Endodermal cell (in vitro differentiated cells): ENCODE results near the gene OR2D2. TPM values are rescaled to one million over a fixed set of nuclear protein-coding genes. Genes with fewer than 3 reads are reported as not detected.

ENCODE experiments used
- DNase-seq: peaks from one replicate; pipeline ENCODE4 v3.0.0-alpha.2; 2017
- H3K27ac ChIP-seq: 2 replicates; pipeline ENCODE4 v1.5.1; 2013; ENCODE audit warnings: mild to moderate bottlenecking, low read depth, low read length, moderate library complexity
- H3K27me3 ChIP-seq: 2 replicates; pipeline ENCODE4 v1.6.1; 2013; ENCODE audit warnings: mild to moderate bottlenecking, low read length, moderate library complexity; ENCODE audit not compliant: insufficient read depth, control insufficient read depth, poor library complexity, severe bottlenecking
- H3K36me3 ChIP-seq: 2 replicates; pipeline ENCODE4 v1.7.0; 2013; ENCODE audit warnings: mild to moderate bottlenecking, low read length, moderate library complexity; ENCODE audit not compliant: control insufficient read depth, insufficient read depth
- H3K4me1 ChIP-seq: one replicate; pipeline ENCODE4 v1.7.0; 2013; ENCODE audit warnings: low read length; ENCODE audit not compliant: control insufficient read depth, insufficient read depth
- H3K4me3 ChIP-seq: 2 replicates; pipeline ENCODE4 v1.5.1; 2013; ENCODE audit warnings: mild to moderate bottlenecking, low read length, moderate library complexity
- H3K9ac ChIP-seq: 2 replicates; pipeline ENCODE4 v1.6.1; 2013; ENCODE audit warnings: mild to moderate bottlenecking, low read length, moderate library complexity; ENCODE audit not compliant: poor library complexity, severe bottlenecking; ENCODE audit errors: extremely low read depth
- H3K9me3 ChIP-seq: 2 replicates; pipeline ENCODE4 v1.6.1; 2013; ENCODE audit warnings: mild to moderate bottlenecking, low read length, moderate library complexity; ENCODE audit not compliant: control insufficient read depth
- H3K27ac Mint-ChIP-seq: 2 replicates; pipeline ENCODE4 v1.8.0; 2020; ENCODE audit warnings: mixed read lengths
- H3K27me3 Mint-ChIP-seq: 2 replicates; pipeline ENCODE4 v1.8.0; 2021; ENCODE audit warnings: mild to moderate bottlenecking, mixed read lengths; ENCODE audit not compliant: insufficient read depth
- H3K36me3 Mint-ChIP-seq: 2 replicates; pipeline ENCODE4 v1.8.0; 2020; ENCODE audit warnings: low read depth, mixed read lengths
- H3K4me1 Mint-ChIP-seq: 2 replicates; pipeline ENCODE4 v1.8.0; 2020; ENCODE audit warnings: mixed read lengths
- H3K4me3 Mint-ChIP-seq: 2 replicates; pipeline ENCODE4 v1.8.0; 2020; ENCODE audit warnings: mild to moderate bottlenecking, moderate library complexity, mixed read lengths
- H3K9me3 Mint-ChIP-seq: 2 replicates; pipeline ENCODE4 v1.8.0; 2020; ENCODE audit warnings: mild to moderate bottlenecking, mixed read lengths
- CTCF ChIP-seq: fragments of 200-600 bp; sonication (generic); conservative IDR thresholded peaks from 2 replicates; pipeline ENCODE4 v1.5.0; 2021; ENCODE audit warnings: antibody characterized with exemption, mild to moderate bottlenecking
- WGBS, 2 experiments: methylation state at CpG; one replicate each; pipeline versions ENCODE4 v1.1.5 to v1.1.7; 2013; ENCODE audit warnings: missing lambda C conversion rate in 2 of 2, mixed read lengths in 1 of 2; ENCODE audit not compliant: insufficient coverage in 1 of 2, insufficient read length in 1 of 2; 5-methylcytosine and 5-hydroxymethylcytosine counted together
- total RNA-seq, 2 donors: library from RNA; stranded (reverse); fragmentation: NEBNext Ultra II Directional in 1 of 2; extraction: Animal tissue kit (Norgen Biotek cat#: 25700) in 1 of 2; gene quantifications; 2 replicates in 1 of 2; 3 replicates in 1 of 2; pipeline ENCODE4 v1.2.1, GENCODE V29; 2021

OR2D2 gene
- total RNA-seq, 2 donors from 2014 or later = 1.1 TPM; not detected in 1

GRCh38 chr11:6926208-6927029, 34.1 kb upstream of the OR2D2 start, which contains the start of gene ZNF215:
TSS of gene ZNF215 (plus strand) at chr11:6926426. CDS start at chr11:6932273, 5,847 bp downstream.
- peaks cover 12% of the 10 kb centered on the region for H3K4me1 Mint-ChIP-seq
- no peaks in the 10 kb centered on the region for H3K9me3 Mint-ChIP-seq
- Histone ChIP-seq H3K9ac (peak within 1 kb of the TSS; percentile 64), H3K27me3 (no peaks in the 10 kb centered on the region), H3K36me3 (no peaks in the 10 kb centered on the region), H3K4me1 (no peaks in the 10 kb centered on the region), H3K9me3 (no peaks in the 10 kb centered on the region), H3K4me3 (peak within 1 kb of the TSS; percentile 90), H3K27ac (no peak within 1 kb of the TSS)
- H3K4me3 Mint-ChIP-seq = peak within 1 kb of the TSS; percentile 97
- peaks cover 8% of the 10 kb centered on the region for H3K36me3 Mint-ChIP-seq
- H3K27ac Mint-ChIP-seq = peak within 1 kb of the TSS; percentile 97
- DNase-seq = peak; percentile 97
- no peaks in the 10 kb centered on the region for H3K27me3 Mint-ChIP-seq
- TF ChIP-seq CTCF = no peak
- WGBS, 2 experiments = 1 to 2% methylated on average over 25 to 61 of the region's 61 CpGs

GRCh38 chr11:6925636-6926207, 33.4 kb upstream of the OR2D2 start:
- no peak overlapping the region for H3K27ac ChIP-seq
- H3K27me3 Mint-ChIP-seq = no peaks in the 10 kb centered on the region
- no peak overlapping the region for H3K9ac ChIP-seq
- H3K36me3 ChIP-seq = no peaks in the 10 kb centered on the region
- no peak for TF ChIP-seq CTCF
- peak; percentile 76 for DNase-seq
- H3K36me3 Mint-ChIP-seq = peaks cover 8% of the 10 kb centered on the region
- peak overlapping the region; percentile 97 for H3K27ac Mint-ChIP-seq
- H3K9me3 ChIP-seq = no peaks in the 10 kb centered on the region
- peak overlapping the region; percentile 90 for H3K4me3 ChIP-seq
- no peaks in the 10 kb centered on the region for H3K27me3 ChIP-seq
- 67 to 94% methylated on average over 2 of the region's 2 CpGs for WGBS, 2 experiments
- H3K4me1 Mint-ChIP-seq = peaks cover 12% of the 10 kb centered on the region
- peak overlapping the region; percentile 97 for H3K4me3 Mint-ChIP-seq
- H3K4me1 ChIP-seq = no peaks in the 10 kb centered on the region
- H3K9me3 Mint-ChIP-seq = no peaks in the 10 kb centered on the region

DNA sequence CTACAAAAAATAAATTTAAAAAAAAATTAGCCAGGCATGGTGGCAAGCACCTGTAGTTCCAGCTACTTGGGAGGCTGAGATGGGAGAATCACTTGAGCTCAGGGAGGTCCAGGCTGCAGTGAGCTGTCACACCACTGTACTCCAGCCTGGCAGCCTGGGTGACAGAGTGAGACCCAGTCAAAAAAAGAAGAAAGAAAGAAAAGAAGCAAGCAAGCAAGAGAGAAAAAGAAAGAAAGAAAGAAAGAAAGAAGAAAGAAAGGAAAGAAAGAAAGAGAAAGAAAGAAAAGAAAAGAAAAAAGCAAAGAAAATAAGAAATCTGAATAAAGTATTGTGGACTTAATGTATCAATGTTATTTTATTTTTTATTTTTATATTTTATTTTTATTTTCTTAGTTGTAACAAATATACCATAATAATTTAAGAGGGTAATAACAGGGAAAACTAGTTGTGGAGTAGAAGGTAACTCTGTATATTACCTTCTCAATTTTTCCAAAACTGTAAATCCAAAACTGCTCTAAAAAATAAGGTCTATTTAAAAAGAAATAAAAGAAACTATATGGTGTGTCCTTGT, 32.8 kb upstream of the OR2D2 start:
- no peak overlapping the region for H3K4me3 Mint-ChIP-seq
- H3K4me1 ChIP-seq = no peaks in the 10 kb centered on the region
- H3K9me3 ChIP-seq = no peaks in the 10 kb centered on the region
- no peaks in the 10 kb centered on the region for H3K9me3 Mint-ChIP-seq
- H3K36me3 ChIP-seq = no peaks in the 10 kb centered on the region
- H3K27ac ChIP-seq = no peak overlapping the region
- DNase-seq = no peak
- H3K27ac Mint-ChIP-seq = no peak overlapping the region
- H3K27me3 Mint-ChIP-seq = no peaks in the 10 kb centered on the region
- peaks cover 12% of the 10 kb centered on the region for H3K4me1 Mint-ChIP-seq
- no peak overlapping the region for H3K9ac ChIP-seq
- no peak for TF ChIP-seq CTCF
- H3K27me3 ChIP-seq = no peaks in the 10 kb centered on the region
- H3K4me3 ChIP-seq = no peak overlapping the region
- peaks cover 8% of the 10 kb centered on the region for H3K36me3 Mint-ChIP-seq
